HPDE6-E6E7 (cell line): Measurements from ENCODE around the gene FARP2.

ENCODE experiments used
- DNase-seq: peaks from one replicate; pipeline ENCODE4 v3.0.0; 2011; ENCODE audit warnings: missing footprints; ENCODE audit errors: extremely low spot score

FARP2 gene

DNA sequence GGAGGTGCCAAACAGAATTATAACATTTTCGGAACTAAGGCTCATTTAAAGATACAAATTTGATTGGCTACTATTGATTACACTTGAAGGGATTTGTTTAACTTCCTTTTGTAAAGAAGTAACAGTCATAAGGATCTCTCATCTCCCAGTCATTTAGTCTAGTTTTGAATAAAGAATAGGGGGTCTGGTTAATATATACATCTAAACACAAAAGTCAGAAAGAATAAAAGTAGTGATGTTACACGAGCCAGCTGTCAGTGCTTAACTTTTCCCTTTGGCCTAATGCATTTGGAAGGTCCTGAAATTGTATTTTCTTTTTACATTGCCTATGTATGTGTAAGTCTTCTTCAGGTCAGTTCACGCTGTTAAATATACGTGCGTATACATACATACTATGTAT lies 32.3 kb upstream of the FARP2 start:
- DNase-seq: no peak

DNA sequence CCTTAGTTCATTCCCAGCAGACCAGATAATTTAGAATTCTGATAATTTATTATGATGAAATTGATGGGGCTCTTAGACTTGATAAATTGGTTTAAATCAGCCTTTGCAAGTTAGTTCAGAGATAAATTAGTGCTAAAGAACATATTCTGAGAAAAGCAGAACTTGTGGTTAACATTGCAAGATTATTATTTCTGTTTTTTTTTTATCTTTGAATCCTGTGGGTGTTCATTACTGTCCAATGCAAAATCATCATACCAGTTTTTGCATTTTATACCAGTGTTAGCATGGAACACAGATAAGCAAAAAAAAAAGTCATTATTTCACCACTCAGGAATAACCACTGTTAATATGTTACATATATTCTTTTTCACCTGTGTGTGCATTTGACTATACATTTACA lies 31.3 kb upstream of the FARP2 start:
- DNase-seq: no peak

DNA sequence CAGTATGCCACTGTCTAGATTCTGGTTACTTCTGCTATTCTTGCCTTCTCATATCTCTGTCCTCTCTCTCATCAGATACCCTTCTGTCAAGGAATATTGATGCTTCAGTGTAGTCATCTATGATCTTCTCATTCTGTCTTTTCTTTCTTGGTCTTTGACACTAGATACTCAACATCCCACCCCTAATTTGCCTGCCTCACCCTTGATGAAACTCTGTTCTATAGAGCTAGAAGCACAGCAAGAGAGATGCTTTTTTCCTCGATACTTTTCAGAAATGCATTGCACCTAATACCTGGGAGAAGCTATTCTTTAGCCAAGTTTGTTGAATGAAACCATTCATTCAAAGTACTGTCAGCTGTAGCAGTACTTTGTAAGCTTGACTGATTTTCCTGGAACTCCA lies 30.8 kb upstream of the FARP2 start:
- no peak for DNase-seq

DNA sequence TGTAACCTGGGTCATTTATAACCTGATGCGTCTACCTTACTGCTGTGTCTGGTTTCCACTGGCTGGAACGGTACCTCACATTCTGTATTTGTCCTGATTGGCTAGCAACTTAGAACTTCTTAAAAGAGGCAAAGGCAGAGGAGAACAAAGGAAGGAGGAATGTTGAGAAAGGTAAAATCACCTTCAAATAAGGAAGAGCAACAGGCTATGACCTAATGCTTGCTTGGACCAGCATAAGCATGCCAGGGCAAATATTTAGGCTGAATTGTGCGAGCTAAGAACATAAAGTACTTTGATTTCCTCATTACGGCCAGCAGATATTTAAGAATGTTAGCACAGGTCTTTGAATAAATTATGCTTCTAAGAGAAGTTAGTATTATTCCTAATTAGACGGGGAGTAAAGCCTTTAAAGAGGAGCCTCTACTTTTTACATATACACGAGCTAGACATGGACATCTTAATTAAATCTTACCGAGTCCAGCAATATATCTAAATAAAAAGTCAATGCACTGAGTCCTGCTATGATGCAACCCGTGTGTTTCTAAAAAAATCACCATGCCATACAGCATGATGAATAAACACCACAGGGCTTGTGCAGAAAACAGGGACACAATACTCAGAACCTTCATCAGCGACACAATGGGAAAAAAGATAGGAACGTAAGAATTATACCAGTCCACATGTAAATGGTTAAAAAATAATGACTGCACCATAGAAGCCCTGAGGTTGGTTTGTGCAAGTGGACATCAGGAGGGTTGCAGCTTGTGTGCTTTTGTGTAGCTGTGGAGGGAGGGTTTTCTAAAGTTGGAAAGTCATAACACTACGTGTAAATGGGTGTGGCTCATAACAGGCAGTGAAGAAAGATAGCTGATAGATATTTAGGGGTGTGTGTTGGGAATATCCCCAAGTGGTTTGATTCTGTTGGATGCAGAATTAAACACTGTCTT lies 26.1 kb upstream of the FARP2 start:
- no peak for DNase-seq

DNA sequence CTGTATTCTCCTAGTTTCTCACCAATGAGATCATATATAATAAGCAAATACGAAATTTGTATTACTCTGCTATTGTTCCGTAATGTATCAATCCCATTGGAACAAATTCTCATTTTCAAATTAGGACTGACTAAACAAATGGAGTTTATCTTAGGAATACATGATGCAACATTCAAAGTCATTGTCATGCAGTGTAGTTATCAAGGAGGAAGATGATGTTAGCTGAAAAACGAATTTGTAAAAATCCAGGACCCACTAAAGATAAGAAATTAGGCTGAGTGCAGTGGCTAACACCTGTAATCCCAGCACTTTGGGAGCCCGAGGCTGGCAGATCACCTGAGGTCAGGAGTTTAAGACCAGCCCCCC lies 25.5 kb upstream of the FARP2 start:
- DNase-seq: no peak

DNA sequence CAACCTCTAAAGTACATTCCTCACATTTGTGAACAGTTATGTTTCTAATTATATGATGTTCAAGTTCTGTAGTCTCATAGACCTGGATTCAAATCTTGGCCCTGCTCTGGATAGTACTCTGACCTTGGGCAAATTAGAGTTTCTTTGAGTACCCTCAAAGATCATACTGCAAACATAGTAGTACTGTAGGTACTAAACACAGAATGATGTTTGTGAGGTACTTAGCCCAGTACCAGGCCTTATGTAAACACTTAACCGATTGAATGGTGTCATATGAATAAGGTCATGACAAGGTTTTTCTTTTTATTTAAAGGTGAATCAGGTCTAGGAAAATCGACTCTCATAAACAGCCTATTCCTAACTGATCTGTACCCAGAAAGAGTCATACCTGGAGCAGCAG lies 21.3 kb upstream of the FARP2 start:
- DNase-seq: no peak

DNA sequence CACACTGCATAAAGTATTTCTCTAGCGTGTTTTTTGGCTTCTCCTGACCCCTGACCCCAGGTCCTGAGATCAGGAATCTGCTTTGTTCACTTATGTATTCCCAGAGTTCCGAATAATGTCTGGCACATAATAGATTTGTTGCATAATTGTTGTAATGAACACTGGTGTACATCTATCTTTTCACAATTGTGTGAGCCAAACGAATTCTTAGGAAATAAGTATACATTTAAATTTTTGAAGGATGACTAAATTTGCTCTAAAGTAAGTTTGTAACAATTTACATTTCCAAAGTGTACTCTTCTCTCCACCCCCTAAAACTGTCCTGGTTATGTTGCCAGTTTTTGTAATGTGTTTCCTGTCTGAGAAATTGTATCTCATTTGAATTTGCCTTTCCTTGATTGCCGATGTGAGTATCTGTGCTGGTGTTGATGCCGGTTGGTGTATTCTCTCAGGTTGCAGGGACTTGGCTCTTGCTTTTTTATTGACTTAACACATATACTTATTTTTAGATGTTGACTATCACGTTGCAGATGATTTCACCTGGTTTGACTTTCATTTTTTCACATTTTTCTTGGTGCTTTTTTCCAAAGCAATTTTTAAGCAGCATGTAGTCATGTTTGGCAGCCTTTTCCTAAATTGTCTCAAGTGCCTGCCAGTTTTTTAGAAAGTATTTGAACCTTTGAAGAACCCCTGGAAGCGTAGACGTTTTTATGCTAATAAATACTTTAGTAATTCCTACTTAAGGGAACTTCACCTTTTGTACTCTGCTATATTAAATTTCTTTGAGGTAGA lies 16.1 kb upstream of the FARP2 start:
- no peak for DNase-seq

DNA sequence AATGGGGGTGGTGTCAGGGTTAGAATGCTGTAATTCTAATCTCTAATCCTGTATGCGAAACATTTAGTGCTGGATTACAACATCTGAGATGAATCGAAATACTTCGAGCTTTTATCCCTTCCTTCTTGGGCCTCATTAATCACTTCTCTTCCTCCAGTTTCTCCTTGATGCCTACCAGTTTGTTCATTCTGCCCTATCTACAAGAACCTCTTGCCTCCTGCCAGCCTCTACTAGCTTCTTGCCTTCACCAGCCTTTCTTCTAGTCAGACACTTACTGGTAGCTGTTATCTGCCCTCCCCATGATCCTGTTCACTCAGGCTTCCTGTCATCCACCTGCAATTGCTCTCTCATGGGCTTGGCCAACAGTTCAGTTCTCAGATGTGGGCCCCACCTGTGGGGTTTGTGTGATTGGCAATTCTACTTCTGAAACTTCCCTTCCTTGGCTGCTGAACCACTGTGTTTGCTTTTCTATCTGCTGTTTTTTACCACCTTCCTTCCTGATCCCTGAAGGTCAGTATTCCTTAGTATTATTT lies 15.4 kb upstream of the FARP2 start:
- no peak for DNase-seq

DNA sequence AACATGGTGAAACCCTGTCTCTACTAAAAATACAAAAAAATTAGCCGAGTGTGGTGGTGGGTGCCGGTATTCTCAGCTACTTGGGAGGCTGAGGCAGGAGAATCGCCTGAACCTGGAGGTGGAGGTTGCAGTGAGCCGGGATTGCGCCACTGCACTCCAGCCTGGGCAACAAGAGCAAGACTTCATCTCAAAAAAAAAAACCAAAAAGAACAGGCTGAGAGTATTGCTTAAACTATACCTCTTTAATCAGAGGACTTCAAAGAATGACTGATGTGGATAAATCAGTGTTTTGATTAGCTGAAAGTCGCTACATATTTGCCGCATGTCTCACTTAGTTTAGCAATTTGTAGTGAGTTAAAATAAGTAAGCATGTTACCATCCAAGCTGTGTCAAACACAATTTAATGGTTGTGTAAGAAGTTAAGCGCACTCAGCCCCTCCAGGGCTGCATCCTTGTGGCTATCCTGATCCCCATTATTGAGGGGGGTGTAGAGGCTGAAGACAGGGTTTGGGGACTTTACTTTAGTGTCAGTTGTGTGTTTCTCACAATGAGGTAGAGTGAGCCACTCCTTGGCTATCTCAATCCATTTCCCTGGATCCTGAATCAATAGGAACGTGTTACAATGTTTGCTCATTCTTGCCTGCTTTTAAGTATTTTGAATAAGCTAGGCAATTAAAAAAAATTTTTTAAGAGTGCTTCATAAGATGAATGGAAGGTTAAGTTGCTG lies 11.0 kb upstream of the FARP2 start:
- DNase-seq: no peak

DNA sequence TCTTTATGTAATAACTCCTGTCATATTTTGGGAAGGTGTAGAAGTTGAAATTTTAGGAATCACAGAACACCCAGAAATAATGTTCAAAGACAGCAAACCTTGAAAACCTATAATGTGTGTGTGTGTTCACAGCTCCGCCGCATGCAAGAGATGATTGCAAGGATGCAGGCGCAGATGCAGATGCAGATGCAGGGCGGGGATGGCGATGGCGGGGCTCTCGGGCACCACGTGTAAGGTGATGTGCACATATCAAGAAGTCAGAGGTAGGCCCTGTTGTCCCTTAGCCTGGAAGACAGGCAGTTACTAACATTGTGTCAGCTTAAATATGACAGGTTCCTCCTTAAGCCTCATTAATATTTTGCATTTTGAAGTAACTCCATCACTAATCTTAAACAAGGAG lies 6.1 kb upstream of the FARP2 start:
- DNase-seq: no peak

DNA sequence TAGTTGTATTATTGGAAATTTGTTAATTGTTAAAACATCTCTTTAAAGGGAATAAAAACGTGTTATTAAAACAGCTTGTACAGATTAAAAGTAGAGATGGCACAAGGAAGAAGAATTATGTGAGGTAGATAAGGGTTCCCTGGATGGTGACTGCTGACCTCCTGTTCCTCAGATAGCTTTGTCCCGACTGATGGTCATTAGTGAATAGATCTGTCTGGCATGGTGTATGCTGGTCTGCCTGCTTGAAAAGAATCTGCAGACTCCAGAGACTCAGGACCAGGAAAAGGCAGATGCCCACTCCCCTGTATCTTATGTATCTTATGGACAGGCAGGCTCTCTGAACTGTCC lies 5.6 kb upstream of the FARP2 start:
- no peak for DNase-seq

DNA sequence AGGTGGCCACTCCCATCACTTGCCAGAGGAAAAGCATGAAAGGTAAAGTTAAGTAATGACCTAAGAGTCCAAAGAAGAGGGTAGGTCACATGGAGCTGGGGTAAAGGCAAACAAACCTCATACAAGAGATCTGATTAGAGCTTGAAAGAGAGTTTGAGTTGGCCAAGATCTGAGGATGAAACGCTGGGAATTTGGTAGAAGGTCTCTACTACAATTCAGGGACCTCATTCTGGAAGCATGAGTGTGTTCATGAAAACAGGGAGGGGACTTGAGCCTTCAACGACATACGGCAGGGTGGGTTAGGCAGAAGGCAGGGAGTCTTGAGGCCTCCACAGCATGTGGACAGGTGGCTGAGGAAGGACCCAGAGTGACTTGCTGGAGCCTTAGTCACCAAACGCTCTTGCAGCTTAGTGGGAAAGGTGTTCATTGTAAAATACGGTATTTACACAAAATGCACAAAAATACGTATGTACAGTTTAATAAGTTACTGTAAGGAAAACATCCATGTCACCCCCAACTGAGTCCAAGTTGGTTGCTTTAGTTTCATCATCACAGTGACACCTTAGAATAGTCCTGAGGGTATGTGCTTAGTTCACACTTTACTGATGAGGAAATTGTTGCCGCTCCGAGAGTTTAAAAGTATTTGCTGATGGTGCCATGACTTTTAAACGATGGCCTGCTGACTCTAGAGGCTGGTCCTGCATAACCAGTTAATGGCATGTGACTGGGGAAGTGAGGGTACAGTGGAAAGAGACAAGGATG lies 5.0 kb upstream of the FARP2 start:
- DNase-seq: no peak

DNA sequence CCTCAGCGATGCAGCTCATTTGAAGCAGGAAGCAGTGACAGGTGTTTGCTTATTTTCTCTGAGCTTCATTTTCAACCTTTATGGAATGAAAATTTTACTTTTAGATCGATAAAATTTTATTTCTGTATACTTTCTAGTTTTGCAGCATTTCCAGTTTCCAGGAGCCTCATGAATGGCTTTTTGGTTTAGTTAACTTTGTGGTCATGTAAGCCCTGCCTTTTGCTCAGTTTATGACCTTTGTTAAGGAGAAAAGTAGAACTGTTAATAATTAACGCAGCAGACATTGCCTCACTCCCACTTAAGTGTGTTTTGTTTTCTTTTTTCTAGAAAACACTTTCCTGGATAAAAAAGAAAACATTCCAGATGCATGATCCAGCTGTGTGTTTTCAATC lies 4.4 kb upstream of the FARP2 start:
- no peak for DNase-seq

DNA sequence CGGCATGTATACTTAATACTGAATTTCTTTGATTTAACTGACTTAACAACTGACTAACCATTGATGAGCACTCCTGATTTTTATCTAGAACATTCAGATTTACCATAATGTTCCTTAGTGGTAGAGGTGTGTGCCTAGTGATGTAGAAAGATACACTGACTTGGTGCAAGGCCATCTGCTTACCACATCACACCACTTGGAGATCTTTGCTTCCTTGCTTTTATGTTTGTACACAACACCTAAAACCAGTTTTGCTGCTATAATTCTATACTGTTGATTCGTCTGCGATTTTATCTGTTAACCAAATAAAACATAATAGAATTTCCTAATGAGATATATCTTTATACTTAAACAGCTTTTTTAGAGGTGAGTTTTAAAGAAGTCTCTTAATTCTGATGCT lies 3.9 kb upstream of the FARP2 start:
- no peak for DNase-seq

DNA sequence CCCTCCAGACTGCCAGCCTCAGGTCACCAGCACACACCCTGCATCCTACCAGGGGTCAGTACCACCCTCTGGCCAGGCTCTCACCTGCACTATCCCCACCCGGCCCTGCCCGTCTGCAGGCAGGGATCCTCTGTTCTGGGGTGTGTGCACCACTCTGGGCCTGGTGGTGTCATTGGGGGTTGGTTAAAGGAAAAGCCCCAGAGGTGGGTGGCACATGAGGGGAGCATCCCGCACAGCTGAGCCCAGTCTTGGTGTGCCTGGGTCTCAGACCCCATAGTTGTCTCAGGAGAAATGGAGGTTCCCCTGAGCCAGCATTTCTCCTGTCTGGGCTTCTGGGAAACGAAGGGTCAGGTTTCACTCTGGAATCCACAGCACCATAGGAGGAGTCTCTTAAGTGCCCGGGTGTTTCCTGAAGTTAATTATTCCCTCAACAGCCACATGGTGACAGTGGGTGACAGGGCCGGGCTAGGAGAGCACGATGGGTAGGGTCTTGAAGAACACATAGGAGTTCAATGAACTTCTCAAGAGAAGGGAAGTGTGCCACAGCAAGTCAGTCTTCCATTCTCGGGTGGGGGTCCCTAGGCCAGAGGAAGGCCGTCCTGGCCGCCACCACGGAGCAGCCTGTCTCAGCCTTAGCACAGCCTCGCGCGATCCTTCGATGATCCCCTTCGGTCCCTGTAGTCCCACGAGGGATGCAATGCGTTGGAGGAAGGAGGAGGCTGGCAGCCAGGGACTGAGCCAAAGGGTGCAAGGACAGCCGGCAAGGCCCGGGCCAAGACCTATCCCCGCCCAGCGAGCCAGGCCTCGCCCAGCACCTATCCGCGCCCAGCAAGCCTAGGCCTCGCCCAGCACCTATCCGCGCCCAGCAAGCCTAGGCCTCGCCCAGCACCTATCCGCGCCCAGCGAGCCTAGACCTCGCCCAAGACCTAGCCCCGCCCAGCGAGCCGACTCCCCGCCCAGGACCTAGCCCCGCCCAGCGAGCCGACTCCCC lies 1.1 kb upstream of the FARP2 start:
- DNase-seq: peak; percentile 49

DNA sequence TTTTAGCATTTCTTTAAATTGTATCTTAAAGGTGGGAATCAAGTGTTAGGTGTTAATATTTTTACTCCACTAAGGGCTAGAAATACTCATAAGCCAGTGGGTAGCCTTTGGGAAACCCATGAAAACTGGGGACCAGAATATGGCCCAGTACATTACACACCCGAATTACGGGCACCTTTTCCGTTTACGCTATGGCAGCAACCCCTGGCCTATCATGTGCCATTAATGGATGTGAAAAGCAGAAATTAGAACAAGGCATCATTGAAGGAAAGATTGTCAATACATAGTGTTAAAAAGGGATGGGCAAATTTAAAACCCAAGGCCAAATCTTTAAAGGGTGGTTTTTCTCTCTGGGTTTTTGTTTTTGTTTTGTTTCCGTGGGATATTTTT lies 781 bp downstream of the FARP2 start:
- DNase-seq: no peak

DNA sequence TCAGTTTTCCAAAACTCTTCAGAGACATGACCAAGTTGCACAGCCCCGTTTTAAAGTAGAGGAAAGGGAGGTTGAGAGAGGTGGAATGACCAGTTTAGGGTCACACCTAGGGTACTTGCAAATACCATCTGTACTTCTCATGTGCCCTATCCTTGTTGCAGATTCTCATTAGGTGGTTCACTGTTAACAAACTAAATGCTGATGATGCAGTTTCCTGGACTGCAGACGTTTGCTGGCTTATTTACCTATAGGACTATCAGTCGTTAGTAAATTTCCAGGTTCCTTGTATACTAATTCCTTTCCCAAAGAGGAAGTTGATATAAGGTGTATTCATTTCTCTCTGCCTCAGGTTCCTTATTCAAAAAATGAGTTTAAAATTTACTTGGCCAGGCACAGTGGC lies 1.4 kb downstream of the FARP2 start:
- DNase-seq: no peak

DNA sequence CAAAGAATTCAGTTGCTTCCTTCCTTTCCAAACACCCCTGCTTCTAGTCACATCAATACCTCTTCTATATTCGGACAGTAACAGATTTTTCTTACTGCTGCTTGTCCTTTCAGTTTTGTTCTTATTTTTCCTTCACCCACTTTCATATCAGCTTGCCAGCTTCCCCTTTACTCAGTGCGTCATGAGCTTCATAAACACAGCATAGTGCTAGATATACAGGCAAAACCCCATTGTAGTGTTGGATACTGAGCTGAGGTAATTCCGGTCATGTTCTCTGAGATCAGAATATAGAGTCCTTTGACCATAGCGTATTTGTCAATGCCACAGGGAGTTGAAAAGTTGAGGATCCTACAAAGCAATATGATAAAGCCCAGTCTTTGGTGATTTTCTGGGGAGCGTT lies 2.4 kb downstream of the FARP2 start:
- no peak for DNase-seq

DNA sequence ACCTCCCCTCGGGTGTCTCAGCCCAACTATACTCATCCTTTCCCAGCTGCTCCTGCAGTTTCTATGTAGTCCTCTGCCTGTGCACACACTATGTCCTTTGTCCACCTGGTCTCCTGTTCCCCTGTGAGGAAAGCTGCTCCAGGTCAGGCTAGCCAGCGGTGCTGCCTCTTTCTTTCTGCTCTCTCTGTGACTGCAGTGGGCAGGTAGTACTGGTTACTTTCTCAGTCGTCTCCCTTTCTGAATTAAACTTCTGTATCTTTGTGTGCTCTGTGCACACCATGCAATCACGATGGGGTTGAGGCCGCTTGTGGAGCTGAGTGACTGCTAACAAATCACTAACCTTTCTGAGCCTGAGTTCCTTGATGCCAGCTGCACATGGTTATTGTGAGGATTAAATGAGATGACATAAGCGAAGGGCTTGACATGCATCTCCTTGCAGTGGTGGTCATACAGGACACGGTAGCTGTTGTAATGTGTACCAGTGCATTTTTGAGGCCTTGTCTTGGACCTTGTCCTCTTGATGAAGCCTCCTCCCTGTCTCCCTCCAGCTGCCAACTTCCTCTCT lies 3.5 kb downstream of the FARP2 start:
- DNase-seq: no peak

DNA sequence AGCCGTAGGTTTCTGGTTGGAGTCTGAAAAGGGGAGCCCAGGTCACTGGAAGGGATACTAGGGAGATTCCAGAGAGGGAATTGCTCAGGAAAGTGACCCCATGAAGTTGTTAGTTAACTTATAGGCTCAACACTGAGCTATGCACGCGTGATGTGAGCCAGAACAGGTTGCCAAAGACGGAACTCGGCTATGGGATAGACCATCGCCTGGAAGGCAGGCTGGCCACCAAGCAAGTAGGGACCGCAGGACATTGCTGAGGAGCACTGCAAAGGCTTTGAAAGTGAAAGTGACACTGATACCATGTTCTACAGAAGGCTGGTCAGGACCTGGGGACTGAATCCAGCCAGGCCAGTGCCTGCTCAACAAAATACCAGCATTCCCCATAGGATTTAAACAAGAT lies 7.3 kb downstream of the FARP2 start:
- no peak for DNase-seq
